EL (cell line): ENCODE measurements around the gene CORO7.
A peak's percentile ranks its signal among the peaks of the same experiment; 100 is the strongest.

ENCODE experiments used
- DNase-seq: peaks from one replicate; pipeline ENCODE4 v3.0.0-alpha.2; 2016

CORO7 gene

GRCh38 chr16:4317532-4318450 is 98.6 kb downstream of the CORO7 start:
- peak; percentile 29 for DNase-seq

GRCh38 chr16:4316864-4317531 is 99.4 kb downstream of the CORO7 start:
- peak; percentile 70 for DNase-seq

- peak; percentile 36 for DNase-seq
These were observed 100.1 kb downstream of the CORO7 start for GRCh38 chr16:4316108-4316863.

GRCh38 chr16:4315186-4316107 is 100.9 kb downstream of the CORO7 start, which contains the start of gene GLIS2:
Gene GLIS2 (plus strand): TSS chr16:4316067. CDS start chr16:4332281, 16,214 bp downstream.
- peak; percentile 83 for DNase-seq

- peak; percentile 49 for DNase-seq
These were observed 101.7 kb downstream of the CORO7 start for GRCh38 chr16:4314532-4315185.

- no peak for DNase-seq
These were observed 102.5 kb downstream of the CORO7 start for GRCh38 chr16:4313563-4314531.

- DNase-seq: peak; percentile 79
These were observed 106.5 kb downstream of the CORO7 start for GRCh38 chr16:4309833-4310266.

GRCh38 chr16:4309102-4309832 is 107.1 kb downstream of the CORO7 start:
- DNase-seq: no peak

- peak; percentile 97 for DNase-seq
These were observed 109.0 kb downstream of the CORO7 start for GRCh38 chr16:4307215-4308037.

- DNase-seq: no peak
These were observed 109.8 kb downstream of the CORO7 start for GRCh38 chr16:4306470-4307214.
